Inflammatory macrophage (primary cell): Measurements from ENCODE around the gene RIMBP2.

Source experiments
- DNase-seq, 2 donors: peaks; one replicate each; pipeline ENCODE4 v3.0.0-alpha.2; 2020 to 2022

RIMBP2 gene

GRCh38 chr12:130562716-130563115 lies 153.4 kb downstream of the RIMBP2 start:
- DNase-seq: no peak

DNA sequence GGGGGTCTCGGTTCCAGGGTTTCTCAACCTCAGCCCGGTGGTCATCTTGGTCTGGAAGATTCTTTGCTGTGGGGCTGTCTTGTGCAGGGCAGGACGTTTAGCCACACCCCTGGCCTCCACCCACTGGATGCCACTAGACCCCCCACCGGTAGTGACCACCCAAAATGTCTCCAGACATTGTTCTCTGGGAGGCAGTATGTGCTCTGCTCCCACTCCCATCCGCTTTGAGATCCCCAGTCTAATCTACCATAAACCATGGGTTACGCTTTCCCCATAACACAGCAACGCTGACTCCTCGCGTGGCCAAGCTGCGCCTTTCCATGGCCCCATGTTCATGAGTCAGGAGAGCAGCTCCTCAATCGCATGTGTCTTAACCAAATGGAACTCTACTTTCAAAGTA lies 155.8 kb downstream of the RIMBP2 start:
- no peak for DNase-seq

DNA sequence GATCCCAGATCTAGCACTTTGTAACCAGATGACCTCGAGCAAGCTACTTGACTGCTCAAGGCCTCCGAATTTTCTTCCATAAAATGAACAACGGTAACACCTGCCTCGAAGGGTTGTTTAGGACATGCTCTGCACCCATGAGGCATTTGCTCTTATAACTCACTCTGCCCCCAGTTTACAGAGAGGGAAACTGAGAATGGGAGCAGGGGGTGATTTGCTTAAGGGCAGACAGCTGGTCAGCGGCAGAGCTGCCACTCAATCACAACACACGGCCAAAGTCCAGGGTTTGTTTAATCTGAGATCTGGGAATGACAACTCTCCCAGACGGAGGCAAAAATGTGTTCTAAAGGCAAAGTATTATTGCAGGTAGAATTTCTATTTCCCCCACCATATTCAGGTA lies 156.3 kb downstream of the RIMBP2 start:
- DNase-seq: no peak

DNA sequence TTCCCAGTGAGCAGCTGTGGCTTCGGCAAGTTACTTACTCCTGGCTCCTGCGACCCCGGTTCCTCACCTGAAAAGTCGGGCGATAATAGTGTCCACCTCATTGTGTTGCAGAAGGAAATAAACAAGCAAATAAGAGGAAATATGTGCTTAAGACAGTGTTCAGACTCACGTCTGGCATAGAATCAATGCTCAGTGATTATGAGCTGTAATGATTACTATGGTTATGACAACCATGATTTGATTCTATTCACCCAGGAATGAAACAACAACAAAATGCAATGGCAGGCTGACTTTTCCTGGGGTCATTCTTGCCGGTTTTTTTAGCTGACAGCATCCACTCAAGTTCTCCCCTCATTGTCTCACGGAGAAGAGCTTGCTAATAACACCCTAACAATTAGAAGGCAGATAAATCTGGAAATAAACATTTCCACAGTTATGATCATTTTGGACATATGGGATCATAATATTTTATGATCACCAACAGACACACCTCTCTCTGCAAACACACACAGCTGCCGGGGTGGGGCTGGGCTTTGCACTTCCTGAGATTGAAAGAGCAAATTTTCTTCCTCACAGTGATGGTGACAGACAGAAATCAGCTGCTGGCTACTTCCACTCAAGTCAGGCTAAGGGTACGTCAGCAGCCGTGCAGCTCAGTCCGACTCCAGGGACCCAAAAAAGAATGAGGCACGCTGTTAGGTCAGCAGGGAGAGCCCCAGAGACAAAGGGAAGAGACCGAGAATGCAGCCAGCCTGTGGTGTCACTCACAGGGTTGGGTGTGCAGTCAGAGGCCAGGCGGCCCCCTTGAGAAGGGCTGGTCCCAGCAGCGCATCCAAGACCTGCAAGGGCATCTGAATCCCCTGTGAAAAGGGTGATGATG lies 158.0 kb downstream of the RIMBP2 start:
- DNase-seq: no peak

- DNase-seq: no peak
Measured at GRCh38 chr12:130557201-130557600, 158.9 kb downstream of the RIMBP2 start.

- DNase-seq: no peak
Measured at GRCh38 chr12:130556486-130557055, 159.5 kb downstream of the RIMBP2 start.

DNA sequence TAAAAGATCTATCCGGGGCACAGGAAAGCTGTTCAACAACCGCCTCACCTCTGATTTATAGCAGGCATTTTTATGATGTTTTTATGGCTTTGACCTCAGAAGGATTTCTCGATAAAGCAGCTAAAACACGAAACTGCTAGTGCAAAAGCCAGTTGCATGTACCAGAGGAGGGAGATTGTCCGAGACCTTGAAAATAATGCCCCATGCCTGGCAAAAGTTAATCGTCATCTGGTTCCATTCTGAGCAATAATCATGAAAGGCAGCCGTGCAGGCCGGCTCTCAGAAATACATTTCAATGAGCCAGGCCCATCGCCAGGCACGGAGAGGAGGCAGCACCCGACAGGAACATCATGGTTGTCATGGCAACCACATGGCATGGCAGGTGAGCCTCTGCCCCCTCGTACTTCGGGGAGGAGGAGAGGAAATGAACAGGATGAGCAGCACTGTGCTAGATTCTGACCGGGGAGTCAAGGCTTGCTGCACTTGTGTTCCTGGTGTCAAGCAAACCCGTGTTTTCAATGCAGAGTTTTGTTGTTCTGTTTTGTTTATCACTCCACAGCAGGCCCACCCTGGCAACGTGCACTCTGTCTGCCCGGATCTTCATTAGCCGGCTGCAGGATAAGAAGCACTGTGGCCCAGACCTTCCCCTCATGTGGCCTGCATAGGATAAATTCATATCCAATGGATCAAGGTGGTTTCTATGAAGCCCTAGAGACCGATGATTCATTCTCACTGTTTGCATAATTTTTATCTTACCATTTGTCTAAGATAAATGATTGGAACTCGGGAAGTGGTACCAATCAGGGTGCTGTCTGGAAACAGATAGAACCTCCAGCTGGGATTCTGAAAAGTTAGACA lies 160.2 kb downstream of the RIMBP2 start:
- no peak for DNase-seq

DNA sequence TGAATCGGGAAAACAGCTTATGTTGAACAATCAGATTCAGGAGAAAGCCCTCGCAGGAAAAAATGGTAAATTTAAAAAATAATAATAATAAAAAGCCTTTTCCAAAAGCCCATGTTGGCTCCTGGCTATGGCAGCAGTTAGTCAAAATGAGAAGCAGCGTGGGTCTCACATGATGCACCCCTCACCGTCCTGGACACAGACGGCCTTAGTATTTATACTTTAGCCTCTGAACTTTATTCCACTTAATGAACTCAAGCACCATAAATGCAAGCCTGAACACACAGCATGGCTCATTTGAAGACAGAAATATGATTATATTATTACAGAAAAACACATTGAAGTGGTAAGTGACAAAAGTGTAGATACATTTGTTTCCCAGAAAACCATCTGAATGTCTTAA lies 160.9 kb downstream of the RIMBP2 start:
- DNase-seq: no peak

GRCh38 chr12:130552483-130552996 lies 163.6 kb downstream of the RIMBP2 start:
- no peak for DNase-seq

DNA sequence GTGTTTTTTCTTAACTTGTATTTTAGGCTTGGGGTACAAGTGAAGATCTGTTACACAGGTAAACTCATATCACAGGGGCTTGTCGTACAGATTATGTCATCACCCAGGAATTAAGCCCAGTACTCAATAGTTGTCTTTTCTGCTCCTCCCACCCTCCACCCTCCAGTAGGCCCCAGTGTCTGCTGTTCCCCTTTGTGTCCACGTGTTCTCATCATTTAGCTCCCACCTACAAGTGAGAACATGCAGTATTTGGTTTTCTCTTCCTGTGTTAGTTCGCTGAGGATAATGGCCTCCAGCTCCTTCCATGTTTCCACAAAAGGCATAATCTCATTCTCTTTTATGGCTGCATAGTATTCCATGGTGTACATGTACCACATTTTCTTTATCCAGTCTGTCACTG lies 166.7 kb downstream of the RIMBP2 start:
- DNase-seq: no peak

DNA sequence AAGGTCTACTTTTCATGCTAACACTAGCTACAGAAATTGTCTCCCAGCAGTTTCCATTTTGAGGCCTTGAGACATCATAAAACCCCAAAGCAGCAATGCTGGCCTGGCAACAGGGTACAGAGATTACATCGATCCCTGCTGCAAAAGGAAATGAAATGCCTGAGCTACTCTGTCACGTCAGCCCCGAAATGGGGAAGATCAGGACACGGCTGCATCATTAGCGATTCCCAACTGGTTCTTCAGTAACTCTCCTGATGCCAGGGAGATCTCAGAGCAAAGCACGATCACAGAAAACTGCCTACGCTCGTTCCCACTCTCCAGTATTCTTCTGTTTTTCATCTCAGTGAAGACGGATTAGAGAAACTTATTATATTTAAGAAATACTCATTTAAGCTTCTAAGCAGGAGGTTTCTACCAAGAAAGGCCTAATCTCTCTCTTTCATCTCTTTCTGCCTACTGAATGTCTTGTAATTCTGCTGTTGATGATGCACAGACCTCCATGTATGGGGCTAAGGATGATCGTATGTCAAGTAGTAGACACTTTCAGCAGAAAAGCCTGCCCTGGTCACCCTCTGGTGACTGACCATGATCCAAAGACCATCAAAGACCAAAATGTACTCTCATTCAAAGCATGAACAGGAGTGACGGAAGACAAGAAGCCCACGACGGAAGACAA lies 168.5 kb downstream of the RIMBP2 start:
- DNase-seq: no peak

- no peak for DNase-seq
Measured at GRCh38 chr12:130546494-130546893, 169.6 kb downstream of the RIMBP2 start.

DNA sequence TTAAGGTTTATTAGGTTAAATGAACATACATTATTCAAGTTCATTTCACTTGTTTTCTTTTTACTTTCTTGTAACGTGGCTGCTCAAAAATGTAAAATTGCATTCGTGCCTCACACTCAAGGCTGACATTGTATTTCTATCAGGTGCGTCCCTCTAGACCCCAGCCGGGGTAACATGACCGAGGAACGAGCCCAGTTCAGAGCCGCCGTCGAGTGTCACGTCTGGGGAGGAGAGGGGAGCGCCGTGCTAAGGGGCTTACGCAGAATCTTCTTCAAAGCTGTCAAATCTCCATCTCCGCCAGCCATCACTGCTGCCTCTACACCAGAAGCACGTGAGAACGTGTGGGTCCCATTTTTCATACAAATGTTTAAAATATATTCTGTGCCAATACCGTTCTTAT lies 170.6 kb downstream of the RIMBP2 start:
- no peak for DNase-seq

GRCh38 chr12:130540376-130540775 lies 175.7 kb downstream of the RIMBP2 start:
- no peak for DNase-seq

GRCh38 chr12:130538343-130539095 lies 177.6 kb downstream of the RIMBP2 start:
- no peak for DNase-seq

DNA sequence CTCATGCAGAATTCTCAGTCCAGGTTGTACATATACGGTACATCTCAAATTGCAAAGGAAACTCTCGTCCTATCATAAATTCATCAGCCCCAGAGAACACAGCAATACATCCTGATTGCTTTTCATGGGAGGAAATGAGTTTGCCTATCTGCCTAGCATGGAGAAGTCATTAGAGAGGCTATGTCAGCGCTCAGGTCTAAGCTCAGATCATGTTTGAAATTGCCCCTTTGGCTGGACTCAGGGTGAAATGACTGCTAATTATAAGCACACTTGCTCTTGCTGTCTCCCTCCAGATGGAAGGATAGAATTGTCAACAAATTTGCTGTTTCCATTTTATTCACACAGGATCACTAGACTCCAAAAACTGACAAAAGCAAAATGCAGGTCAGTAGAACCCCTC lies 178.4 kb downstream of the RIMBP2 start:
- DNase-seq: no peak

GRCh38 chr12:130537051-130537450 lies 179.0 kb downstream of the RIMBP2 start:
- no peak for DNase-seq

DNA sequence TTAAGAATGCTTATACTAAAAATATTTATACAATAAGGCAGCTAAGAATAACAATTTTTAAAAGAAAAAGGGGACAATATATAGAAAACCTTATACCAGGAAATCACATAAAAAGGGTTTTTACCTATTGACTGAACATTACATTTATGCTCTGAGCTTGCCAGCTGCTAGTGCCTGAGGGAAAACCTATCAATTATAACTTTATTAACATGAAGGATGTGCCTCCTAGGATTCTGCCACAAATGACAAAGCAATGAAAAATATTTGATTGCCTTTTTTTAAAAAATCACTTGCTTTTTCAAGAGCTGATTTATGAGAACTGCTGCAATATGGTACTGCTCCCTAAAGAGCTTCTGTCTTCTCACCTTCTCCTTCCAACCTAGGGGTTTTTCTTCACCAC lies 185.7 kb downstream of the RIMBP2 start:
- DNase-seq: no peak

- DNase-seq: no peak
Measured at GRCh38 chr12:130529781-130530180, 186.3 kb downstream of the RIMBP2 start.

GRCh38 chr12:130527239-130527638 lies 188.9 kb downstream of the RIMBP2 start:
- no peak for DNase-seq

DNA sequence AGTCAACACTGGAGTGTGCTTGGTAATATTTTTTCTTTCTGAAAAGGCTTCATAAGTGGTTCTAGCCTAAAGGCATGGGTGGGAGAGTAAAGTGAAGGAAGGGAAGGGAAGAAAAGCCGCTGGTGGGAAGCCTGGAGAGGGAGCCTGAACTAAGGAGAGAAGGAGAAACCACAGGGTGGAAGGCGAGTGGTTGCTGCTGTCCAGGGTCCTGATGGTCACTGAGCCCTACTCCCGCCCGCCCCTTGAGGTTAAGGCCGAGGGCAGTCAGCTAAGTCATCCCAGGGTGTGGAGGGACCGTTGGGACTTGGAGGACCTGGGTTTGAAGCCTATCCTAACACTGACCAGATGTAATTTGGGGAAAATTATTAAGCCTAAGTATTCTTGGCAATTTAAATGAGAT lies 189.3 kb downstream of the RIMBP2 start:
- DNase-seq: no peak
